GM12865 (cell line): ENCODE measurements around the gene NCS1.

Source experiments
- DNase-seq: peaks from one replicate; pipeline ENCODE4 v3.0.0; 2010; ENCODE audit warnings: low read depth
- H3K4me3 ChIP-seq: 2 replicates; pipeline ENCODE4 v1.5.1; 2011; ENCODE audit warnings: mild to moderate bottlenecking, low read depth, low read length, control low read depth
- CTCF ChIP-seq: IDR thresholded peaks from 2 replicates; pipeline ENCODE4 v1.5.1; 2011; ENCODE audit warnings: low read length, control low read depth, low read depth, inconsistent platforms; ENCODE audit not compliant: insufficient read depth; ENCODE audit errors: missing control alignments

Gene NCS1

GRCh38 chr9:130240410-130241197 lies 68.4 kb downstream of the NCS1 start:
- no peak overlapping the region for H3K4me3 ChIP-seq
- DNase-seq = peak; percentile 70
- no peak for TF ChIP-seq CTCF

- no peak overlapping the region for H3K4me3 ChIP-seq
- no peak for TF ChIP-seq CTCF
- DNase-seq = no peak
These were observed 69.0 kb downstream of the NCS1 start for GRCh38 chr9:130241198-130241535.

- no peak for DNase-seq
- H3K4me3 ChIP-seq = no peak overlapping the region
These were observed 70.2 kb downstream of the NCS1 start for GRCh38 chr9:130242270-130243014.

GRCh38 chr9:130243015-130243881 lies 71.0 kb downstream of the NCS1 start:
- H3K4me3 ChIP-seq = no peak overlapping the region
- peak; percentile 81 for DNase-seq
- TF ChIP-seq CTCF = peak; percentile 83

More at GRCh38 chr9:130242270-130243014, 70.2 kb downstream of the NCS1 start:
- no peak for TF ChIP-seq CTCF

- no peak overlapping the region for H3K4me3 ChIP-seq
- no peak for TF ChIP-seq CTCF
- no peak for DNase-seq
These were observed 71.6 kb downstream of the NCS1 start for GRCh38 chr9:130243882-130244170.

GRCh38 chr9:130244548-130245165 lies 72.5 kb downstream of the NCS1 start:
- no peak for TF ChIP-seq CTCF
- no peak overlapping the region for H3K4me3 ChIP-seq
- no peak for DNase-seq
